ENCODE measurements around the gene GGACT. TPM values are rescaled to one million over a fixed set of nuclear protein-coding genes. Genes with fewer than 3 reads are reported as not detected.

GGACT gene
- total RNA-seq, 2 donors from 2014 or later: 4.9 to 17.8 TPM

GRCh38 chr13:100611678-100612492 lies 23.3 kb upstream of the GGACT start:
- Histone ChIP-seq H3K36me3 (replicated peaks in 1 of 2; ENCODE audit: insufficient read depth in 1 of 2, low read depth in 2 of 2) (no peaks in the 10 kb centered on the region), H3K4me3 (no peak overlapping the region), H3K27ac (peak overlapping the region in 2 of 4 donors; percentile 13 to 38), H3K4me1 (peaks cover 12% of the 10 kb centered on the region), H3K27me3 (no peaks in the 10 kb centered on the region), H3K9me3 (no peaks in the 10 kb centered on the region)
- intact Hi-C loops (cut with DNase I): no loop called here
- TF ChIP-seq POLR2A (IDR thresholded peaks at IDR 0.05): no peak
- TF ChIP-seq CTCF (IDR thresholded peaks at IDR 0.05): no peak
- ATAC-seq (peak; percentile 69), DNase-seq (peak in 3 of 4 donors; percentile 17 to 27 (median 22))
- 40 to 66% methylated on average over 9 of the region's 9 CpGs for WGBS, 2 donors

- Histone ChIP-seq H3K4me1 (peaks cover 12% of the 10 kb centered on the region), H3K36me3 (replicated peaks in 1 of 2; ENCODE audit: insufficient read depth in 1 of 2, low read depth in 2 of 2) (no peaks in the 10 kb centered on the region), H3K27me3 (no peaks in the 10 kb centered on the region), H3K27ac (no peak overlapping the region), H3K9me3 (no peaks in the 10 kb centered on the region), H3K4me3 (no peak overlapping the region)
- intact Hi-C loops (cut with DNase I): no loop called here
- 37 to 50% methylated on average over 6 of the region's 6 CpGs for WGBS, 2 donors
- ATAC-seq (no peak), DNase-seq (no peak)
- TF ChIP-seq POLR2A (IDR thresholded peaks at IDR 0.05) (no peak), CTCF (IDR thresholded peaks at IDR 0.05) (no peak)
These were observed 22.1 kb upstream of the GGACT start for GRCh38 chr13:100610391-100611347.

- ATAC-seq (no peak), DNase-seq (no peak)
- no peaks in the 10 kb centered on the region for H3K9me3 ChIP-seq
- 74 to 92% methylated on average over 6 of the region's 6 CpGs for WGBS, 2 donors
- no peaks in the 10 kb centered on the region for H3K27me3 ChIP-seq
- peaks cover 12% of the 10 kb centered on the region for H3K4me1 ChIP-seq
- intact Hi-C loops (cut with DNase I): no loop called here
- no peaks in the 10 kb centered on the region for H3K36me3 ChIP-seq (replicated peaks in 1 of 2; ENCODE audit: insufficient read depth in 1 of 2, low read depth in 2 of 2)
- no peak overlapping the region for H3K4me3 ChIP-seq
- no peak for TF ChIP-seq CTCF (IDR thresholded peaks at IDR 0.05)
- TF ChIP-seq POLR2A (IDR thresholded peaks at IDR 0.05): no peak
- H3K27ac ChIP-seq: no peak overlapping the region
These were observed 20.3 kb upstream of the GGACT start for GRCh38 chr13:100608906-100609305.

GRCh38 chr13:100608489-100608888 lies 19.9 kb upstream of the GGACT start:
- H3K9me3 ChIP-seq: no peaks in the 10 kb centered on the region
- H3K36me3 ChIP-seq (replicated peaks in 1 of 2; ENCODE audit: insufficient read depth in 1 of 2, low read depth in 2 of 2): no peaks in the 10 kb centered on the region
- intact Hi-C loops (cut with DNase I): no loop called here
- ATAC-seq (no peak), DNase-seq (no peak)
- H3K27ac ChIP-seq: no peak overlapping the region
- H3K4me1 ChIP-seq: peaks cover 12% of the 10 kb centered on the region
- no peak overlapping the region for H3K4me3 ChIP-seq
- WGBS, 2 donors: 89 to 92% methylated on average over 3 of the region's 3 CpGs
- no peaks in the 10 kb centered on the region for H3K27me3 ChIP-seq
- TF ChIP-seq POLR2A (IDR thresholded peaks at IDR 0.05) (no peak), CTCF (IDR thresholded peaks at IDR 0.05) (no peak)

Measured in body of pancreas (tissue), 4 donors.